H1 (cell line): Measurements from ENCODE around the gene WRAP73. TPM values are rescaled to one million over a fixed set of nuclear protein-coding genes. Genes with fewer than 3 reads are reported as not detected.

Experiments
- ASH2L ChIP-seq: fragments of 200-600, 300-600 bp; sonication (generic); IDR thresholded peaks from one replicate; pipeline ENCODE4 v1.7.1; 2017; ENCODE audit warnings: low read length
- EZH2 ChIP-seq: fragments of 200-600 bp; sonication (generic); IDR thresholded peaks from 2 replicates; pipeline ENCODE4 v1.7.1; 2012; ENCODE audit warnings: low read depth, mild to moderate bottlenecking, moderate library complexity, low read length, inconsistent platforms; ENCODE audit not compliant: severe bottlenecking
- HDAC2 ChIP-seq, 2 experiments: fragments of 300-600 bp in 1 of 2; sonication (generic) in 1 of 2; IDR thresholded peaks; 2 replicates each; pipeline ENCODE4 v1.6.1; 2011 to 2012; ENCODE audit warnings: low read depth in 2 of 2, low read length in 2 of 2, mild to moderate bottlenecking in 2 of 2, moderate library complexity in 2 of 2, borderline replicate concordance in 1 of 2, inconsistent platforms in 1 of 2
- MAFK ChIP-seq: IDR thresholded peaks from 2 replicates; pipeline ENCODE4 v1.6.1; 2012; ENCODE audit warnings: low read depth, mild to moderate bottlenecking, improper control_type of control experiment, low read length
- polyA plus RNA-seq, 7 experiments: library from polyadenylated mRNA; depleted of rRNA in 3 of 7; stranded (reverse) in 5 of 7; unstranded in 2 of 7; fragments of >200 nt in 5 of 7; fragments of 200-250 nt in 2 of 7; gene quantifications; 1 replicate in 5 of 7; 2 replicates in 1 of 7; 4 replicates in 1 of 7; pipeline versions ENCODE4 v1.2.1 to v1.2.3, GENCODE V29; 2011 to 2013; ENCODE audit warnings: missing spikeins in 2 of 7, mixed read lengths in 2 of 7
- total RNA-seq: library from RNA; stranded (reverse); fragmentation: NEBNext Ultra II Directional; extraction: Animal tissue kit (Norgen Biotek cat#: 25700); gene quantifications from 2 replicates; pipeline ENCODE4 v1.2.1, GENCODE V29; 2021
- TF ChIP-seq, protein P1 (sequence below): fragments of 300-600 bp; sonication (generic); IDR thresholded peaks from 2 replicates; pipeline ENCODE4 v1.7.1; 2012; ENCODE audit warnings: low read length, moderate library complexity, mild to moderate bottlenecking, inconsistent platforms; ENCODE audit not compliant: insufficient replicate concordance
- TF ChIP-seq, protein P2 (sequence below): IDR thresholded peaks from 2 replicates; pipeline ENCODE4 v1.6.1; 2012; ENCODE audit warnings: low read length, inconsistent platforms
- TF ChIP-seq, protein P3 (sequence below): IDR thresholded peaks from 2 replicates; pipeline ENCODE4 v1.6.1; 2012; ENCODE audit warnings: inconsistent platforms

The WRAP73 gene
- total and polyA plus RNA-seq, 2 of the 8 experiments (the other 6 are each of a cell fraction or from before 2014, with no cell fraction given), result 30.3 to 50.7 TPM

DNA sequence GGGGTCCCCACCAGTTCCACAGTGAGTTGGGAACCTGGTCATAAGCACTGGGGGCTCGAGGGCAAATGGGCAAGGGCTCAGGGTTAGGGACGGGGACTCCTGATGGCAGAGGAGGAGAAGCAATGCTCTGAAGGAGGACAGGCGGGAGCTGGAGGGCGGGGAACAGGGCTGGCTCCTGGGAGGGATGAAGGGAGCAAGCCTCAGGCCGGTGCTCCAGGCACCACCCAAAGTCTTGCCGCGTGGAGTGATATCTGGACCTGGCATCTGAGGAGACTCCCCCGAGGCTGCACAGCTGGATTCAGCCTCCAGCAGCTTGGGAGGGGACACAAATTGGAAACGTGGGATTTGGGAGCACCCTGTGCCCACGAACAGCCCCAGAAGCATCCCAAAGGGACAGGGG lies 49.5 kb downstream of the WRAP73 start (continued):
- TF ChIP-seq, protein P1, sequence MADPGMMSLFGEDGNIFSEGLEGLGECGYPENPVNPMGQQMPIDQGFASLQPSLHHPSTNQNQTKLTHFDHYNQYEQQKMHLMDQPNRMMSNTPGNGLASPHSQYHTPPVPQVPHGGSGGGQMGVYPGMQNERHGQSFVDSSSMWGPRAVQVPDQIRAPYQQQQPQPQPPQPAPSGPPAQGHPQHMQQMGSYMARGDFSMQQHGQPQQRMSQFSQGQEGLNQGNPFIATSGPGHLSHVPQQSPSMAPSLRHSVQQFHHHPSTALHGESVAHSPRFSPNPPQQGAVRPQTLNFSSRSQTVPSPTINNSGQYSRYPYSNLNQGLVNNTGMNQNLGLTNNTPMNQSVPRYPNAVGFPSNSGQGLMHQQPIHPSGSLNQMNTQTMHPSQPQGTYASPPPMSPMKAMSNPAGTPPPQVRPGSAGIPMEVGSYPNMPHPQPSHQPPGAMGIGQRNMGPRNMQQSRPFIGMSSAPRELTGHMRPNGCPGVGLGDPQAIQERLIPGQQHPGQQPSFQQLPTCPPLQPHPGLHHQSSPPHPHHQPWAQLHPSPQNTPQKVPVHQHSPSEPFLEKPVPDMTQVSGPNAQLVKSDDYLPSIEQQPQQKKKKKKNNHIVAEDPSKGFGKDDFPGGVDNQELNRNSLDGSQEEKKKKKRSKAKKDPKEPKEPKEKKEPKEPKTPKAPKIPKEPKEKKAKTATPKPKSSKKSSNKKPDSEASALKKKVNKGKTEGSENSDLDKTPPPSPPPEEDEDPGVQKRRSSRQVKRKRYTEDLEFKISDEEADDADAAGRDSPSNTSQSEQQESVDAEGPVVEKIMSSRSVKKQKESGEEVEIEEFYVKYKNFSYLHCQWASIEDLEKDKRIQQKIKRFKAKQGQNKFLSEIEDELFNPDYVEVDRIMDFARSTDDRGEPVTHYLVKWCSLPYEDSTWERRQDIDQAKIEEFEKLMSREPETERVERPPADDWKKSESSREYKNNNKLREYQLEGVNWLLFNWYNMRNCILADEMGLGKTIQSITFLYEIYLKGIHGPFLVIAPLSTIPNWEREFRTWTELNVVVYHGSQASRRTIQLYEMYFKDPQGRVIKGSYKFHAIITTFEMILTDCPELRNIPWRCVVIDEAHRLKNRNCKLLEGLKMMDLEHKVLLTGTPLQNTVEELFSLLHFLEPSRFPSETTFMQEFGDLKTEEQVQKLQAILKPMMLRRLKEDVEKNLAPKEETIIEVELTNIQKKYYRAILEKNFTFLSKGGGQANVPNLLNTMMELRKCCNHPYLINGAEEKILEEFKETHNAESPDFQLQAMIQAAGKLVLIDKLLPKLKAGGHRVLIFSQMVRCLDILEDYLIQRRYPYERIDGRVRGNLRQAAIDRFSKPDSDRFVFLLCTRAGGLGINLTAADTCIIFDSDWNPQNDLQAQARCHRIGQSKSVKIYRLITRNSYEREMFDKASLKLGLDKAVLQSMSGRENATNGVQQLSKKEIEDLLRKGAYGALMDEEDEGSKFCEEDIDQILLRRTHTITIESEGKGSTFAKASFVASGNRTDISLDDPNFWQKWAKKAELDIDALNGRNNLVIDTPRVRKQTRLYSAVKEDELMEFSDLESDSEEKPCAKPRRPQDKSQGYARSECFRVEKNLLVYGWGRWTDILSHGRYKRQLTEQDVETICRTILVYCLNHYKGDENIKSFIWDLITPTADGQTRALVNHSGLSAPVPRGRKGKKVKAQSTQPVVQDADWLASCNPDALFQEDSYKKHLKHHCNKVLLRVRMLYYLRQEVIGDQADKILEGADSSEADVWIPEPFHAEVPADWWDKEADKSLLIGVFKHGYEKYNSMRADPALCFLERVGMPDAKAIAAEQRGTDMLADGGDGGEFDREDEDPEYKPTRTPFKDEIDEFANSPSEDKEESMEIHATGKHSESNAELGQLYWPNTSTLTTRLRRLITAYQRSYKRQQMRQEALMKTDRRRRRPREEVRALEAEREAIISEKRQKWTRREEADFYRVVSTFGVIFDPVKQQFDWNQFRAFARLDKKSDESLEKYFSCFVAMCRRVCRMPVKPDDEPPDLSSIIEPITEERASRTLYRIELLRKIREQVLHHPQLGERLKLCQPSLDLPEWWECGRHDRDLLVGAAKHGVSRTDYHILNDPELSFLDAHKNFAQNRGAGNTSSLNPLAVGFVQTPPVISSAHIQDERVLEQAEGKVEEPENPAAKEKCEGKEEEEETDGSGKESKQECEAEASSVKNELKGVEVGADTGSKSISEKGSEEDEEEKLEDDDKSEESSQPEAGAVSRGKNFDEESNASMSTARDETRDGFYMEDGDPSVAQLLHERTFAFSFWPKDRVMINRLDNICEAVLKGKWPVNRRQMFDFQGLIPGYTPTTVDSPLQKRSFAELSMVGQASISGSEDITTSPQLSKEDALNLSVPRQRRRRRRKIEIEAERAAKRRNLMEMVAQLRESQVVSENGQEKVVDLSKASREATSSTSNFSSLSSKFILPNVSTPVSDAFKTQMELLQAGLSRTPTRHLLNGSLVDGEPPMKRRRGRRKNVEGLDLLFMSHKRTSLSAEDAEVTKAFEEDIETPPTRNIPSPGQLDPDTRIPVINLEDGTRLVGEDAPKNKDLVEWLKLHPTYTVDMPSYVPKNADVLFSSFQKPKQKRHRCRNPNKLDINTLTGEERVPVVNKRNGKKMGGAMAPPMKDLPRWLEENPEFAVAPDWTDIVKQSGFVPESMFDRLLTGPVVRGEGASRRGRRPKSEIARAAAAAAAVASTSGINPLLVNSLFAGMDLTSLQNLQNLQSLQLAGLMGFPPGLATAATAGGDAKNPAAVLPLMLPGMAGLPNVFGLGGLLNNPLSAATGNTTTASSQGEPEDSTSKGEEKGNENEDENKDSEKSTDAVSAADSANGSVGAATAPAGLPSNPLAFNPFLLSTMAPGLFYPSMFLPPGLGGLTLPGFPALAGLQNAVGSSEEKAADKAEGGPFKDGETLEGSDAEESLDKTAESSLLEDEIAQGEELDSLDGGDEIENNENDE, result no peak
- TF ChIP-seq, protein P2, sequence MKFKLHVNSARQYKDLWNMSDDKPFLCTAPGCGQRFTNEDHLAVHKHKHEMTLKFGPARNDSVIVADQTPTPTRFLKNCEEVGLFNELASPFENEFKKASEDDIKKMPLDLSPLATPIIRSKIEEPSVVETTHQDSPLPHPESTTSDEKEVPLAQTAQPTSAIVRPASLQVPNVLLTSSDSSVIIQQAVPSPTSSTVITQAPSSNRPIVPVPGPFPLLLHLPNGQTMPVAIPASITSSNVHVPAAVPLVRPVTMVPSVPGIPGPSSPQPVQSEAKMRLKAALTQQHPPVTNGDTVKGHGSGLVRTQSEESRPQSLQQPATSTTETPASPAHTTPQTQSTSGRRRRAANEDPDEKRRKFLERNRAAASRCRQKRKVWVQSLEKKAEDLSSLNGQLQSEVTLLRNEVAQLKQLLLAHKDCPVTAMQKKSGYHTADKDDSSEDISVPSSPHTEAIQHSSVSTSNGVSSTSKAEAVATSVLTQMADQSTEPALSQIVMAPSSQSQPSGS, result no peak
- TF ChIP-seq EZH2 (no peak), ASH2L (no peak), MAFK (no peak), HDAC2 (IDR thresholded peaks at IDR 0.05; ENCODE audit: borderline replicate concordance in 1 of 2, low read depth in 2 of 2, low read length in 2 of 2) (no peak)
- TF ChIP-seq, protein P3, sequence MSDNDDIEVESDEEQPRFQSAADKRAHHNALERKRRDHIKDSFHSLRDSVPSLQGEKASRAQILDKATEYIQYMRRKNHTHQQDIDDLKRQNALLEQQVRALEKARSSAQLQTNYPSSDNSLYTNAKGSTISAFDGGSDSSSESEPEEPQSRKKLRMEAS, result no peak
- TF ChIP-seq, all 59 proteins: peak for 0
